Neural progenitor cell (in vitro differentiated cells): ENCODE measurements around the gene TNIP1.

Source experiments
- EZH2 ChIP-seq: fragments of 200-600 bp; sonication (generic); IDR thresholded peaks from 2 replicates; pipeline ENCODE4 v1.6.1; 2017; ENCODE audit warnings: antibody characterized with exemption, mild to moderate bottlenecking, moderate library complexity
- EZH2phosphoT487 ChIP-seq: fragments of 200-600 bp; sonication (generic); IDR thresholded peaks from 2 replicates; pipeline ENCODE4 v1.6.1; 2017; ENCODE audit warnings: antibody characterized with exemption
- TF ChIP-seq, protein P1 (sequence below): fragments of 200-600 bp; sonication (generic); IDR thresholded peaks from 2 replicates; pipeline ENCODE4 v1.5.1; 2017; ENCODE audit warnings: antibody characterized with exemption, mild to moderate bottlenecking

DNA sequence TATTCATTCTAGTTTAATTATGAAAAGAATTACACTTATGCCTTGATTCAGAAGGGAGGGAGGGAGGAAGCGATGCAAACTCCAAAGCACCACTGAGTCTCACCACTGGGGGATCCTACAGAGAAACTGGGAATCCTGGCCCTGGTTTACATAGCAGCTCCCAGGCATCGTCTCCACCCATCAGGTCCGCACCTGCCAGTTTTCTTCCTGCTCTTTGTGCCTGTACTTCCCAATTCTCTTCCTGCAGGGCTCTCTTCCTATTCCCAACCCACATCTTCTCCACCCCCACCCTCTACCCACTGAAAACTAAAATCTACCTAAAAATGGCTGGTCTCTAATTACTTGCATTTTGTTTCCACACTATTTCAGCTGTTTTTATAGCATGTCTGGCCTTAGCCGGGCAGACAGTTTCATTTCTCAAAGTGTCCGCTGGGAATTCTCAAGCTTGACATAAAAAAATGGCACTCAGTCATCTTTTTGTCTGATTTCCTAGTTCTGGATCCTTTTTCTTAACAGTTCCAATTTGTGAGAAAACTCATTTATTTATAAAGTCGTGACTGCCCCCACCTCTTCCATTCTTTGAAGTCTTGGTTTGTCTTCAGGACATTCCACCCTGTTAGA, 1.6 kb upstream of the TNIP1 start:
- TF ChIP-seq EZH2 (no peak), EZH2phosphoT487 (no peak)
- TF ChIP-seq, protein P1, sequence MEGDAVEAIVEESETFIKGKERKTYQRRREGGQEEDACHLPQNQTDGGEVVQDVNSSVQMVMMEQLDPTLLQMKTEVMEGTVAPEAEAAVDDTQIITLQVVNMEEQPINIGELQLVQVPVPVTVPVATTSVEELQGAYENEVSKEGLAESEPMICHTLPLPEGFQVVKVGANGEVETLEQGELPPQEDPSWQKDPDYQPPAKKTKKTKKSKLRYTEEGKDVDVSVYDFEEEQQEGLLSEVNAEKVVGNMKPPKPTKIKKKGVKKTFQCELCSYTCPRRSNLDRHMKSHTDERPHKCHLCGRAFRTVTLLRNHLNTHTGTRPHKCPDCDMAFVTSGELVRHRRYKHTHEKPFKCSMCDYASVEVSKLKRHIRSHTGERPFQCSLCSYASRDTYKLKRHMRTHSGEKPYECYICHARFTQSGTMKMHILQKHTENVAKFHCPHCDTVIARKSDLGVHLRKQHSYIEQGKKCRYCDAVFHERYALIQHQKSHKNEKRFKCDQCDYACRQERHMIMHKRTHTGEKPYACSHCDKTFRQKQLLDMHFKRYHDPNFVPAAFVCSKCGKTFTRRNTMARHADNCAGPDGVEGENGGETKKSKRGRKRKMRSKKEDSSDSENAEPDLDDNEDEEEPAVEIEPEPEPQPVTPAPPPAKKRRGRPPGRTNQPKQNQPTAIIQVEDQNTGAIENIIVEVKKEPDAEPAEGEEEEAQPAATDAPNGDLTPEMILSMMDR: peak; percentile 49
